Measurements from ENCODE around the gene MAP3K21. TPM values are rescaled to one million over a fixed set of nuclear protein-coding genes. Genes with fewer than 3 reads are reported as not detected.

The MAP3K21 gene
- total RNA-seq, 5 donors from 2014 or later (not counting 1 experiment from before 2014, with no cell fraction given) = 1.0 to 2.4 (median 1.7) TPM

- 95% methylated on average over 2 of the region's 3 CpGs for WGBS (ENCODE audit: insufficient coverage)
- ATAC-seq (replicated peaks in 1 of 4) (no peak), DNase-seq (no peak)
- Mint-ChIP-seq H3K4me3 (no peak overlapping the region), H3K36me3 (no peaks in the 10 kb centered on the region), H3K27ac (no peak overlapping the region), H3K4me1 (no peaks in the 10 kb centered on the region), H3K27me3 (peaks cover 44 to 53% of the 10 kb centered on the region in 2 donors), H3K9me3 (peaks cover 0 to 3% (median 0%) of the 10 kb centered on the region in 3 donors)
- Histone ChIP-seq H3K27me3 (replicated peaks in 1 of 2; ENCODE audit: control insufficient read depth in 2 of 2, extremely low read depth in 1 of 2, insufficient read depth in 2 of 2, low read length in 1 of 2) (peaks cover 3% of the 10 kb centered on the region in 2 experiments), H3K27ac (ENCODE audit: low read length) (no peak overlapping the region), H3K36me3 (ENCODE audit: control insufficient read depth in 2 of 2, extremely low read depth in 1 of 2, insufficient read depth in 1 of 2, low read length in 1 of 2) (no peaks in the 10 kb centered on the region), H3K4me1 (ENCODE audit: control insufficient read depth in 1 of 2, extremely low read depth in 1 of 2, insufficient read depth in 2 of 2, low read length in 2 of 2) (no peaks in the 10 kb centered on the region), H3K9me3 (no peaks in the 10 kb centered on the region), H3K4me3 (ENCODE audit: control insufficient read depth in 1 of 2, extremely low read depth in 1 of 2, low read length in 1 of 2) (no peak overlapping the region)
- ChIA-PET POLR2A (no interaction called here), CTCF (no interaction called here)
These were observed 12.6 kb downstream of the MAP3K21 start for GRCh38 chr1:233340031-233340555.

GRCh38 chr1:233340966-233341516, 13.5 kb downstream of the MAP3K21 start:
- peaks cover 0 to 3% (median 0%) of the 10 kb centered on the region in 3 donors for H3K9me3 Mint-ChIP-seq
- CTCF ChIA-PET = no interaction called here
- Histone ChIP-seq H3K9me3 (no peaks in the 10 kb centered on the region), H3K27me3 (replicated peaks in 1 of 2; ENCODE audit: control insufficient read depth in 2 of 2, extremely low read depth in 1 of 2, insufficient read depth in 2 of 2, low read length in 1 of 2) (peaks cover 2 to 3% of the 10 kb centered on the region in 2 experiments), H3K27ac (ENCODE audit: low read length) (no peak overlapping the region), H3K4me1 (ENCODE audit: control insufficient read depth in 1 of 2, extremely low read depth in 1 of 2, insufficient read depth in 2 of 2, low read length in 2 of 2) (no peaks in the 10 kb centered on the region), H3K36me3 (ENCODE audit: control insufficient read depth in 2 of 2, extremely low read depth in 1 of 2, insufficient read depth in 1 of 2, low read length in 1 of 2) (no peaks in the 10 kb centered on the region), H3K4me3 (ENCODE audit: control insufficient read depth in 1 of 2, extremely low read depth in 1 of 2, low read length in 1 of 2) (no peak overlapping the region)
- POLR2A ChIA-PET = no interaction called here
- no peak for ATAC-seq (replicated peaks in 1 of 4)
- no peaks in the 10 kb centered on the region for H3K4me1 Mint-ChIP-seq
- DNase-seq = no peak
- peaks cover 44 to 53% of the 10 kb centered on the region in 2 donors for H3K27me3 Mint-ChIP-seq
- no peak overlapping the region for H3K27ac Mint-ChIP-seq
- WGBS (ENCODE audit: insufficient coverage) = 80% methylated on average over 4 of the region's 4 CpGs
- H3K36me3 Mint-ChIP-seq = no peaks in the 10 kb centered on the region
- H3K4me3 Mint-ChIP-seq = no peak overlapping the region

GRCh38 chr1:233342086-233342485, 14.6 kb downstream of the MAP3K21 start:
- Mint-ChIP-seq H3K9me3 (peaks cover 0 to 3% (median 0%) of the 10 kb centered on the region in 3 donors), H3K27me3 (peaks cover 37 to 46% of the 10 kb centered on the region in 2 donors), H3K4me1 (no peaks in the 10 kb centered on the region), H3K27ac (no peak overlapping the region), H3K36me3 (no peaks in the 10 kb centered on the region), H3K4me3 (no peak overlapping the region)
- Histone ChIP-seq H3K36me3 (ENCODE audit: control insufficient read depth in 2 of 2, extremely low read depth in 1 of 2, insufficient read depth in 1 of 2, low read length in 1 of 2) (no peaks in the 10 kb centered on the region), H3K4me1 (ENCODE audit: control insufficient read depth in 1 of 2, extremely low read depth in 1 of 2, insufficient read depth in 2 of 2, low read length in 2 of 2) (no peaks in the 10 kb centered on the region), H3K27ac (ENCODE audit: low read length) (no peak overlapping the region), H3K9me3 (no peaks in the 10 kb centered on the region), H3K4me3 (ENCODE audit: control insufficient read depth in 1 of 2, extremely low read depth in 1 of 2, low read length in 1 of 2) (no peak overlapping the region), H3K27me3 (replicated peaks in 1 of 2; ENCODE audit: control insufficient read depth in 2 of 2, extremely low read depth in 1 of 2, insufficient read depth in 2 of 2, low read length in 1 of 2) (peaks cover 0 to 3% of the 10 kb centered on the region in 2 experiments)
- POLR2A ChIA-PET = interaction anchor here in 1 of 2 donors (0.6 kb wide), 1 partner anchor 16 kb away, joined by 3 read pairs; no protein-coding TSS in a partner anchor
- CTCF ChIA-PET = interaction anchor here in 1 of 2 donors (0.8 kb wide), 1 partner anchor 20 kb away, joined by 3 read pairs; no protein-coding TSS in a partner anchor
- no peak for DNase-seq
- ATAC-seq (replicated peaks in 1 of 4) = no peak

- Histone ChIP-seq H3K4me1 (ENCODE audit: control insufficient read depth in 1 of 2, extremely low read depth in 1 of 2, insufficient read depth in 2 of 2, low read length in 2 of 2) (no peaks in the 10 kb centered on the region), H3K9me3 (no peaks in the 10 kb centered on the region), H3K27ac (ENCODE audit: low read length) (no peak overlapping the region), H3K4me3 (ENCODE audit: control insufficient read depth in 1 of 2, extremely low read depth in 1 of 2, low read length in 1 of 2) (no peak overlapping the region), H3K27me3 (replicated peaks in 1 of 2; ENCODE audit: control insufficient read depth in 2 of 2, extremely low read depth in 1 of 2, insufficient read depth in 2 of 2, low read length in 1 of 2) (peaks cover 0 to 3% of the 10 kb centered on the region in 2 experiments), H3K36me3 (ENCODE audit: control insufficient read depth in 2 of 2, extremely low read depth in 1 of 2, insufficient read depth in 1 of 2, low read length in 1 of 2) (no peaks in the 10 kb centered on the region)
- H3K27me3 Mint-ChIP-seq = peaks cover 30 to 45% of the 10 kb centered on the region in 2 donors
- DNase-seq (no peak), ATAC-seq (replicated peaks in 1 of 4) (no peak)
- H3K27ac Mint-ChIP-seq = no peak overlapping the region
- H3K9me3 Mint-ChIP-seq = peaks cover 0 to 3% (median 0%) of the 10 kb centered on the region in 3 donors
- WGBS (ENCODE audit: insufficient coverage) = no CpG with 5 or more reads among the region's 1 CpG
- CTCF ChIA-PET = no interaction called here
- no peak overlapping the region for H3K4me3 Mint-ChIP-seq
- POLR2A ChIA-PET = no interaction called here
- H3K4me1 Mint-ChIP-seq = no peaks in the 10 kb centered on the region
- H3K36me3 Mint-ChIP-seq = no peaks in the 10 kb centered on the region
These were observed 15.7 kb downstream of the MAP3K21 start for GRCh38 chr1:233343262-233343661.

- H3K36me3 Mint-ChIP-seq = no peaks in the 10 kb centered on the region
- ChIA-PET POLR2A (no interaction called here), CTCF (no interaction called here)
- no peak for DNase-seq
- ATAC-seq (replicated peaks in 1 of 4) = no peak
- 0% methylated on average over 1 of the region's 5 CpGs for WGBS (ENCODE audit: insufficient coverage)
- H3K27ac ChIP-seq (ENCODE audit: low read length) = no peak overlapping the region
- no peaks in the 10 kb centered on the region for H3K9me3 ChIP-seq
- H3K4me3 Mint-ChIP-seq = no peak overlapping the region
- H3K27me3 ChIP-seq (replicated peaks in 1 of 2; ENCODE audit: control insufficient read depth in 2 of 2, extremely low read depth in 1 of 2, insufficient read depth in 2 of 2, low read length in 1 of 2) = no peaks in the 10 kb centered on the region
- no peaks in the 10 kb centered on the region for H3K4me1 Mint-ChIP-seq
- H3K9me3 Mint-ChIP-seq = peaks cover 0 to 3% (median 0%) of the 10 kb centered on the region in 3 donors
- H3K4me3 ChIP-seq (ENCODE audit: control insufficient read depth in 1 of 2, extremely low read depth in 1 of 2, low read length in 1 of 2) = no peak overlapping the region
- H3K36me3 ChIP-seq (ENCODE audit: control insufficient read depth in 2 of 2, extremely low read depth in 1 of 2, insufficient read depth in 1 of 2, low read length in 1 of 2) = no peaks in the 10 kb centered on the region
- H3K4me1 ChIP-seq (ENCODE audit: control insufficient read depth in 1 of 2, extremely low read depth in 1 of 2, insufficient read depth in 2 of 2, low read length in 2 of 2) = no peaks in the 10 kb centered on the region
- H3K27me3 Mint-ChIP-seq = peaks cover 2 to 17% of the 10 kb centered on the region in 2 donors
- H3K27ac Mint-ChIP-seq = no peak overlapping the region
These were observed 19.8 kb downstream of the MAP3K21 start for GRCh38 chr1:233347338-233347737.

GRCh38 chr1:233349137-233349536, 21.6 kb downstream of the MAP3K21 start:
- no peaks in the 10 kb centered on the region for H3K4me1 Mint-ChIP-seq
- no peaks in the 10 kb centered on the region for H3K27me3 ChIP-seq (replicated peaks in 1 of 2; ENCODE audit: control insufficient read depth in 2 of 2, extremely low read depth in 1 of 2, insufficient read depth in 2 of 2, low read length in 1 of 2)
- CTCF ChIA-PET = no interaction called here
- no peak for DNase-seq
- H3K9me3 ChIP-seq = no peaks in the 10 kb centered on the region
- no peaks in the 10 kb centered on the region for H3K4me1 ChIP-seq (ENCODE audit: control insufficient read depth in 1 of 2, extremely low read depth in 1 of 2, insufficient read depth in 2 of 2, low read length in 2 of 2)
- no peaks in the 10 kb centered on the region for H3K9me3 Mint-ChIP-seq
- POLR2A ChIA-PET = no interaction called here
- no peak overlapping the region for H3K4me3 ChIP-seq (ENCODE audit: control insufficient read depth in 1 of 2, extremely low read depth in 1 of 2, low read length in 1 of 2)
- no peak for ATAC-seq (replicated peaks in 1 of 4)
- H3K36me3 Mint-ChIP-seq = no peaks in the 10 kb centered on the region
- no peaks in the 10 kb centered on the region for H3K36me3 ChIP-seq (ENCODE audit: control insufficient read depth in 2 of 2, extremely low read depth in 1 of 2, insufficient read depth in 1 of 2, low read length in 1 of 2)
- H3K4me3 Mint-ChIP-seq = no peak overlapping the region
- H3K27me3 Mint-ChIP-seq = peaks cover 0 to 3% of the 10 kb centered on the region in 2 donors
- WGBS (ENCODE audit: insufficient coverage) = no CpG with 5 or more reads among the region's 5 CpGs
- no peak overlapping the region for H3K27ac ChIP-seq (ENCODE audit: low read length)
- no peak overlapping the region for H3K27ac Mint-ChIP-seq
